Measurements from ENCODE around the gene SLC41A2. TPM values are rescaled to one million over a fixed set of nuclear protein-coding genes. Genes with fewer than 3 reads are reported as not detected.
"Not testable (repeated sequence)": the region's sequence is repeated elsewhere in the genome, so short reads cannot be mapped to it uniquely, and the experiment has no call there.

The SLC41A2 gene
- polyA plus RNA-seq, 1 donor, result 2.2 TPM

GRCh38 chr12:104964167-104964855 lies 6.2 kb upstream of the SLC41A2 start:
- no peak for DNase-seq (ENCODE audit: low read depth)

- no peak for DNase-seq (ENCODE audit: low read depth)
Observed at GRCh38 chr12:104963757-104964156, 5.7 kb upstream of the SLC41A2 start.

GRCh38 chr12:104960464-104960863 lies 2.4 kb upstream of the SLC41A2 start:
- no peak for DNase-seq (ENCODE audit: low read depth)

GRCh38 chr12:104959335-104959841 lies 1.3 kb upstream of the SLC41A2 start:
- DNase-seq (ENCODE audit: low read depth), result no peak

GRCh38 chr12:104958805-104959334 lies 780 bp upstream of the SLC41A2 start:
- no peak for DNase-seq (ENCODE audit: low read depth)

GRCh38 chr12:104957719-104958000 lies 430 bp downstream of the SLC41A2 start:
- DNase-seq (ENCODE audit: low read depth), result no peak

- no peak for DNase-seq (ENCODE audit: low read depth)
Observed at GRCh38 chr12:104956870-104957718, 996 bp downstream of the SLC41A2 start.

GRCh38 chr12:104955703-104956102 lies 2.4 kb downstream of the SLC41A2 start:
- DNase-seq (ENCODE audit: low read depth), result no peak

GRCh38 chr12:104953323-104953722 lies 4.8 kb downstream of the SLC41A2 start:
- no peak for DNase-seq (ENCODE audit: low read depth)

- DNase-seq (ENCODE audit: low read depth), result no peak
Observed at GRCh38 chr12:104952816-104953215, 5.3 kb downstream of the SLC41A2 start.

- no peak for DNase-seq (ENCODE audit: low read depth)
Observed at GRCh38 chr12:104951759-104952509, 6.2 kb downstream of the SLC41A2 start.

GRCh38 chr12:104948716-104949115 lies 9.4 kb downstream of the SLC41A2 start:
- DNase-seq (ENCODE audit: low read depth), result not testable (repeated sequence)

- DNase-seq (ENCODE audit: low read depth), result no peak
Observed at GRCh38 chr12:104944252-104944651, 13.8 kb downstream of the SLC41A2 start.

GRCh38 chr12:104943401-104943800 lies 14.7 kb downstream of the SLC41A2 start:
- DNase-seq (ENCODE audit: low read depth), result not testable (repeated sequence)

GRCh38 chr12:104942075-104942474 lies 16.0 kb downstream of the SLC41A2 start:
- no peak for DNase-seq (ENCODE audit: low read depth)

GRCh38 chr12:104941454-104941853 lies 16.6 kb downstream of the SLC41A2 start:
- DNase-seq (ENCODE audit: low read depth), result no peak

- no peak for DNase-seq (ENCODE audit: low read depth)
Observed at GRCh38 chr12:104939089-104939488, 19.0 kb downstream of the SLC41A2 start.

GRCh38 chr12:104938371-104938770 lies 19.7 kb downstream of the SLC41A2 start:
- DNase-seq (ENCODE audit: low read depth), result no peak

GRCh38 chr12:104935886-104936285 lies 22.2 kb downstream of the SLC41A2 start:
- no peak for DNase-seq (ENCODE audit: low read depth)

- DNase-seq (ENCODE audit: low read depth), result no peak
Observed at GRCh38 chr12:104933778-104934177, 24.3 kb downstream of the SLC41A2 start.

GRCh38 chr12:104933128-104933527 lies 25.0 kb downstream of the SLC41A2 start:
- no peak for DNase-seq (ENCODE audit: low read depth)
